ENCODE results near the gene COP1. TPM values are rescaled to one million over a fixed set of nuclear protein-coding genes. Genes with fewer than 3 reads are reported as not detected.

Gene COP1
- polyA plus RNA-seq, 2 of the 4 experiments (the other 2 are of a cell fraction) = 21.9 to 42.0 TPM

DNA sequence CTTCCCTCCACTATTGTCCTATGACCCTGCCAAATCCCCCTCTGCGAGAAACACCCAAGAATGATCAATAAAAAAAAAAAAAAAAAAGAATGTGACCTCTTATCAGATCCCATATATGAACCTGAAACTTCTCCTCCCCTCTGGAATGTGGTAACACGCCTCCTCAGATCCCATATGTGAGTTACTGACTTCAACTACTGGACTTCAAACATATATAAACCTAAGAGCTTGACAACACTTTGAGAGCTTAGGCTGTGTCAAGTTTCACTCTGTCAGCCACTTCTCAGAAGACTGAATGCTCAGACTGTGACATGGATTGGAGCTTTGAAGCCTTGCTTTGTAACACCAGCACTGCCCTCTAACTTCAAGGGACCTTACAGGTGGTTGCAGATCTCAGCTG, 148.4 kb downstream of the COP1 start:
- H3K27ac ChIP-seq = no peak overlapping the region

GRCh38 chr1:176056312-176056711, 150.8 kb downstream of the COP1 start:
- no peak for DNase-seq (ENCODE audit: low read depth in 1 of 2, low spot score in 1 of 2)
- ATAC-seq = no peak
- Histone ChIP-seq H3K4me3 (no peak overlapping the region), H3K9me3 (no peaks in the 10 kb centered on the region), H3K4me1 (peaks cover 6% of the 10 kb centered on the region; the same call in 1 of the 3 replicates), H3K4me2 (no peak overlapping the region), H3K27ac (no peak overlapping the region)
- 84% methylated on average over 3 of the region's 3 CpGs for WGBS (ENCODE audit: missing lambda C conversion rate)
- CTCF ChIA-PET = no interaction called here
- TF ChIP-seq KDM1A (IDR thresholded peaks at IDR 0.05; ENCODE audit: low read depth) = no peak
- no peak for TF ChIP-seq HMGXB4 (CRISPR knock-in tag; IDR thresholded peaks at IDR 0.05; ENCODE audit: borderline replicate concordance)
- no peak for FAIRE-seq
- POLR2A ChIA-PET = no interaction called here

More for the DNA sequence above, 148.4 kb downstream of the COP1 start:
- POLR2A ChIA-PET = no interaction called here
- no peaks in the 10 kb centered on the region for H3K4me1 ChIP-seq
- DNase-seq (ENCODE audit: low read depth in 1 of 2, low spot score in 1 of 2) (no peak), ATAC-seq (no peak; a peak in 1 of 6 replicates), FAIRE-seq (no peak)
- H3K4me2 ChIP-seq = no peak overlapping the region
- TF ChIP-seq HMGXB4 (CRISPR knock-in tag; IDR thresholded peaks at IDR 0.05; ENCODE audit: borderline replicate concordance) (no peak), RAD21 (conservative IDR thresholded peaks at IDR 0.05 in 1 of 2, IDR thresholded peaks at IDR 0.05 in 1 of 2) (no peak)
- no peak overlapping the region for H3K4me3 ChIP-seq
- WGBS (ENCODE audit: missing lambda C conversion rate) = 78% methylated on average over 2 of the region's 2 CpGs
- CTCF ChIA-PET = no interaction called here
- H3K9me3 ChIP-seq = no peaks in the 10 kb centered on the region

DNA sequence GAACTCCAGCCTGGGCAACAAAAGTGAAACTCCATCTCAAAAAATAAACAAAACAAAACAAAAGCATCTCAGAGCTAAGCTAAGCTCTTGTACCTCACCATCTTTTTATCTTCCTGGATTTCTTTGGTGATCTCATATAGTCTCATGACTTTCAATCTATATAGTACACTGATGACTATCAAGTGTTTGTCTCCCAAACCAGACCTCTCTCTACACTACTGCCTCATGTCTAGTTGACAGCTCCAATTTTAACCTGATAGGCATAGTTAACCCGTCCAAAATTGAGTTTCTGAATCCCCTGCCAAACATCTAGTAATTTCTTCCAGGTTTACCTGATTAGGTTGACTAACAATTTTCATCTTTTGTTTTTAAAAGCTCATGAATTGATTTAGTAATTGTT, 151.7 kb downstream of the COP1 start:
- FAIRE-seq = no peak
- H3K4me3 ChIP-seq = no peak overlapping the region
- ChIA-PET CTCF (no interaction called here), POLR2A (no interaction called here)
- peaks cover 6% of the 10 kb centered on the region; the same call in 1 of the 3 replicates for H3K4me1 ChIP-seq
- no peak overlapping the region for H3K4me2 ChIP-seq
- DNase-seq (ENCODE audit: low read depth in 1 of 2, low spot score in 1 of 2) = no peak
- 96% methylated on average over 1 of the region's 1 CpG for WGBS (ENCODE audit: missing lambda C conversion rate)
- no peak for ATAC-seq
- TF ChIP-seq, protein P1, sequence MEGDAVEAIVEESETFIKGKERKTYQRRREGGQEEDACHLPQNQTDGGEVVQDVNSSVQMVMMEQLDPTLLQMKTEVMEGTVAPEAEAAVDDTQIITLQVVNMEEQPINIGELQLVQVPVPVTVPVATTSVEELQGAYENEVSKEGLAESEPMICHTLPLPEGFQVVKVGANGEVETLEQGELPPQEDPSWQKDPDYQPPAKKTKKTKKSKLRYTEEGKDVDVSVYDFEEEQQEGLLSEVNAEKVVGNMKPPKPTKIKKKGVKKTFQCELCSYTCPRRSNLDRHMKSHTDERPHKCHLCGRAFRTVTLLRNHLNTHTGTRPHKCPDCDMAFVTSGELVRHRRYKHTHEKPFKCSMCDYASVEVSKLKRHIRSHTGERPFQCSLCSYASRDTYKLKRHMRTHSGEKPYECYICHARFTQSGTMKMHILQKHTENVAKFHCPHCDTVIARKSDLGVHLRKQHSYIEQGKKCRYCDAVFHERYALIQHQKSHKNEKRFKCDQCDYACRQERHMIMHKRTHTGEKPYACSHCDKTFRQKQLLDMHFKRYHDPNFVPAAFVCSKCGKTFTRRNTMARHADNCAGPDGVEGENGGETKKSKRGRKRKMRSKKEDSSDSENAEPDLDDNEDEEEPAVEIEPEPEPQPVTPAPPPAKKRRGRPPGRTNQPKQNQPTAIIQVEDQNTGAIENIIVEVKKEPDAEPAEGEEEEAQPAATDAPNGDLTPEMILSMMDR (IDR thresholded peaks at IDR 0.05) = no peak
- TF ChIP-seq RNF2 (IDR thresholded peaks at IDR 0.05; ENCODE audit: borderline replicate concordance, low read depth) (no peak), JUN (IDR thresholded peaks at IDR 0.05) (no peak), BCL3 (IDR thresholded peaks at IDR 0.05) (no peak), ZFP36 (IDR thresholded peaks at IDR 0.05; ENCODE audit: borderline replicate concordance, partially characterized antibody) (no peak), MAFK (IDR thresholded peaks at IDR 0.05; ENCODE audit: partially characterized antibody) (no peak), CBX2 (IDR thresholded peaks at IDR 0.05; ENCODE audit: borderline replicate concordance, low read depth) (no peak), CBX8 (IDR thresholded peaks at IDR 0.05) (no peak), ESRRA (IDR thresholded peaks at IDR 0.05; ENCODE audit: borderline replicate concordance, low read length) (no peak), ZSCAN20 (CRISPR knock-in tag; IDR thresholded peaks at IDR 0.05) (no peak), MAZ (IDR thresholded peaks at IDR 0.05; ENCODE audit: borderline replicate concordance, low read depth, low read length) (no peak), TFCP2L1 (CRISPR knock-in tag; IDR thresholded peaks at IDR 0.05) (no peak), ATOH8 (CRISPR knock-in tag; IDR thresholded peaks at IDR 0.05; ENCODE audit: low read depth) (no peak)
- TF ChIP-seq, protein P2, sequence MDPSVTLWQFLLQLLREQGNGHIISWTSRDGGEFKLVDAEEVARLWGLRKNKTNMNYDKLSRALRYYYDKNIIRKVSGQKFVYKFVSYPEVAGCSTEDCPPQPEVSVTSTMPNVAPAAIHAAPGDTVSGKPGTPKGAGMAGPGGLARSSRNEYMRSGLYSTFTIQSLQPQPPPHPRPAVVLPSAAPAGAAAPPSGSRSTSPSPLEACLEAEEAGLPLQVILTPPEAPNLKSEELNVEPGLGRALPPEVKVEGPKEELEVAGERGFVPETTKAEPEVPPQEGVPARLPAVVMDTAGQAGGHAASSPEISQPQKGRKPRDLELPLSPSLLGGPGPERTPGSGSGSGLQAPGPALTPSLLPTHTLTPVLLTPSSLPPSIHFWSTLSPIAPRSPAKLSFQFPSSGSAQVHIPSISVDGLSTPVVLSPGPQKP (IDR thresholded peaks at IDR 0.05; ENCODE audit: low read depth, low read length) = no peak
- TF ChIP-seq, protein P3, sequence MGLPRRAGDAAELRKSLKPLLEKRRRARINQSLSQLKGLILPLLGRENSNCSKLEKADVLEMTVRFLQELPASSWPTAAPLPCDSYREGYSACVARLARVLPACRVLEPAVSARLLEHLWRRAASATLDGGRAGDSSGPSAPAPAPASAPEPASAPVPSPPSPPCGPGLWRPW (IDR thresholded peaks at IDR 0.05) = no peak
- H3K9me3 ChIP-seq = no peaks in the 10 kb centered on the region
- no peak overlapping the region for H3K27ac ChIP-seq

Measured in A549 (cell line).